Germinal center (tissue), 1 donor: ENCODE results near the gene TBL1X.
"Not testable (repeated sequence)": the region's sequence is repeated elsewhere in the genome, so short reads cannot be mapped to it uniquely, and the experiment has no call there.

Experiments
- DNase-seq: peaks from one replicate; pipeline ENCODE4 v3.0.0; 2012; ENCODE audit warnings: mixed read lengths, low spot score

Gene TBL1X

DNA sequence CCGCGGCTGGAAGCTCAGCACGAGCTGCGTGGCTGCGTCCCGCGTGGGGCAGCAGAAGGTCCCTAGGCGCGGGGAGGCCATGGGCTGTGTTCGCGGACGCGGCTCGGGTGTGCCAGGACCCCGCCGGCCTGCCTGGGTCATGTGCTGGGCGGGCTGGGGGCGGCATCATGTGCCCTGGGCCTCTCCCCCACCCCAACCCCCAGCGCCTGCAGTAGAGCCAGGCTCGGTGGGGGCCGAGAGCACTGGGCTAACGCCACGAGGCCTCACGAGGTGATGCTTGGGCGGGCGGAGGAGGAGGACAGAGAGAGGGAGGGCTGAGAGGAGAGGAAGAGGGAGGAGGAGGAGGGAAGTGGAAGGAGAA lies 300.9 kb downstream of the TBL1X start, which contains the start of gene GPR143:
TSS of gene GPR143 (minus strand) at position 111 of the 361 bp plus-strand sequence. CDS start at position 81, 30 bp downstream.
- no peak for DNase-seq

- no peak for DNase-seq
These were observed 302.5 kb downstream of the TBL1X start for GRCh38 chrX:9767375-9767774.

- DNase-seq = not testable (repeated sequence)
These were observed 303.5 kb downstream of the TBL1X start for GRCh38 chrX:9768321-9768839.

GRCh38 chrX:9770319-9770718 lies 305.5 kb downstream of the TBL1X start:
- DNase-seq = no peak

DNA sequence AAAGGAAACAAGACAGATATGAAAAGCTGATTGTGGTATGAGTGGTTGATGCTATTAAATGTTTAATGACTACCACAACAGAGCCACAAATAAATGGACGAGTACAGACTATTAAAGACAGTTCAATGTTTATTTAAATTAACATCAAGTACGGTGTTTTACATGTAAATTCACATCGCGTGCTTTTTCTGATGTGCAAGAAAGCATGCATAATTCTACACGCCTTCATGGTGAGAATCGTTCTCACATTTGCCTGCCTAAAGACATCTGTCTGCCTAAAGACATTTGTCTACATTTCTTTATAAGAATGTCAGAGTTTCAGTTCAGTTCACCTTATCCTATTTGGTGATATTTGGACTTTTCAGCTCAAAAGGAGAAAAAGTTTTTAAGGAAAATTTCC lies 308.1 kb downstream of the TBL1X start:
- DNase-seq = peak; percentile 18

DNA sequence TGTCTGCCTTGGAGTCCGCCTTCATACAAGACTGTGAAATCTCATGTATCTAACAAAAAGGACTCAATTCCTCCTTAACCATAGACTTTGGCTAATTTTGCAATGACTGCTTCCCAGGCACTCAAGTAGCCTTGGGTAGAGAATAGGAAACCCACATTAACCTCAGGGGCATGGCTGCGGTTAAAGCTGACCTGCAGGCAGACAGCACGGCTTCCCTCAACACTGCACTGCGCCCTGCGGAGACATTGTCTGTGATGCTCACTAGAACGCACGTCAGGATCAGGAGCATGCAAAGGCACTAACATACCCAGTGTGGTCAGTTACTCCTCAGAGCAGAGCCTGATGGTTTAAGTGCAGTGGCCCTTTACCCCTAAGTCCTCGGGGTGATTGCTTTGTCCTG lies 311.1 kb downstream of the TBL1X start:
- DNase-seq = no peak

DNA sequence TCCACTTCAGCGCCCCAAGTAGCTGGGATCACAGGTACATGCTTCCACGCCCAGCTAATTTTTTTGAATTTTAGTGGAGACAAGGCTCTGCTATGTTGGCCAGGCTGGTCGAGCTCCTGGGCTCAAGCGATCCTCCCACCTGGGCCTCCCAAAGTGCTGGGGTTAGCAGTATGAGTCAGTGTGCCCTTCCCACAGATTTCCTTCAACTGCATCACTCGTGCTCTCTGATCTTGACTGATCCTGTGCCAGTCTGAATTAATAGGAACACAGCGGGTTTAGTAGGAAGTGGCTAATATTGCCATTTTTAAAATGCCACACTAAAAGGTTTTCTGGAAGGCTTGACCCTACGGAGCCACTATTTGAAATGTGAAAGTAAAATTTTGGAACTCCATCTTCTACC lies 317.1 kb downstream of the TBL1X start:
- DNase-seq = no peak

DNA sequence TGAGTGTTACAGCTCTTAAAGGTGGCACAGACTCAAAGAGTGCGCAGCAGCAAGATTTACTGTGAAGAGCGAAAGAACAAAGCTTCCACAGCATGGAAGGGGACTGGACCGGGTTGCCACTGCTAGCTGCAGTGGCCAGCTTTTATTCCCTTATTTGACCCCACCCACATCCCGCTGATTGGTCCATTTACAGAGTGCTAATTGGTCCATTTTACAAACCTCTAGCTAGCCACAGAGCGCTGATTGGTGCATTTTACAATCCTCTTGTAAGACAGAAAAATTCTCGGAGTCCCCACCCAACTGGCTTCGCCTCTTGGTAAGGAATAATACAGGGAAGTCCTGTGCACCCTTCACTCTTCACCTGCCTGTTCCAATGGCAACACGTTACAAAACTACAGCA lies 319.5 kb downstream of the TBL1X start:
- no peak for DNase-seq

DNA sequence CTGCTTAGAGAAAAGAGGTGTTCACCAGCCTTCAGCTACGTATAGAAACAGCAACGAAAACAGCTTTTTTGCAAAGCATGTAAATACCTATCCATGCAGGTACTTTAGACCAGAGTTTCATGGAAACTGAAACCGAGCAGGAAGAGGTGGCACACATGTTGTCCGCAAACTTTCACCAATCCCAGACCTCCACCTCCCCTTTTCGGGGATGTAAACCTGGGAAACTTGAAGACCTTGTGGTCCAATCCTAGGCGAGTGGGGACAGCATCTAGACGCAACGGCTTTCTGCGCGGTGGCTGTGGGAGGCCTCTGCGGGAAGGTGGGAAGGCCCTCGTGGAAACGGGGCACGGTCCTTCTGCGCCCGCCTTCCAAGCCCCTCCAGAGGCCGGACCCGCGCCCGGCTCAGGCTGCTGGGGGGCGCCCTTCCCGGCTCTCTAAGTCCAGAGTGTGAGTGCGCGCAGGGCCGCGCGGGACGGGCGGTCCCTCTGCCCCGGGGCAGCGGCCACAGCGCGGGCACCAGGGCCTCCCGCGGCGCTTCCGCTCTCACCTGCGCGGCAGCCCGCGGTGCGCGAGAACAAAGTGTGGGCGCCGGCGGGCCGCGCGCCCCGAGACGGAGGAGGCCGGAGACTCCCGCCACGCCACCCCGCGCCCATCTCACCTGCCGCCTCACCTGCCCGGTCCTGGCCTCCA lies 320.5 kb downstream of the TBL1X start:
- no peak for DNase-seq

DNA sequence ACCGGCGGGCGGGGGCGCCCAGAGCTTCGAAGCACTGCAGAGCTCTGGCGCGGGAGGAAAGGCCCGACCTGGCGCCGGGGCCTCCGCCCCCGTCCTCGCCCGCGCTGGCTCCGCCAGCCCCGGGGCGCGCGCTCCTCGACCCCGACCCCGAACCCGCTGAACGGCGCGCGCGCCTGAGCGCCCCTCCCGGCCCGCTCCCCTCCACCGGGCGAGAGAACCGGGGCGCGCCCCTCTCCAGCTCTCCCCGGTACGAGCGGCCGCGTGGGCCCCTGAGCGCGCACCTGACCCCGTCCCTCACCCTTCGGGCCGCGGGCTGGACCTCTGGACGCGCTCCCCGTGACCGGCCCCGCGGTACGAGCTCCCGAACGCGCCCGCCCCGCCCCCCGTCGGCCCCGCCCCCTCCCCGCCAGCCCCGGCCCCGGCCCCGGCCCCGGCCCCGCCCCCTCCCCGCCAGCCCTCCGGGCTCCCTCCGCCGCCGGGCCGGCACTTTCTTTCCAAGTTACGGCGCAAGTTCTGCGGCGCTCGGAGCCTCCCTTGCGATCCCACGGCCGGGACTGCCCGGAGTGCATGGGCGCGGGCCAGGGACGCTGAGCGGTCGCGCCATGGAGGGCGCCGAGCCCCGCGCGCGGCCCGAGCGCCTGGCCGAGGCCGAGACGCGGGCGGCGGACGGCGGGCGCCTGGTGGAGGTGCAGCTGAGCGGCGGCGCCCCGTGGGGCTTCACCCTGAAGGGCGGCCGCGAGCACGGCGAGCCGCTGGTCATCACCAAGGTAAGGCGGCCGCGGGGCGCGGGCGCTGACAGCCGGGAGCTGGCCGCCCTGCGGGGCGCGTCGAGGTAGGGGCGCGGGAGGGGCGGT lies 321.3 kb downstream of the TBL1X start, which contains the start of gene SHROOM2:
TSS of gene SHROOM2 (plus strand) at position 486 of the 854 bp plus-strand sequence. CDS start at position 603, 117 bp downstream.
- DNase-seq = peak; percentile 23

GRCh38 chrX:9786798-9787635 lies 322.2 kb downstream of the TBL1X start:
- DNase-seq = no peak

GRCh38 chrX:9788911-9789310 lies 324.1 kb downstream of the TBL1X start:
- no peak for DNase-seq

- no peak for DNase-seq
These were observed 324.7 kb downstream of the TBL1X start for GRCh38 chrX:9789555-9789954.
